ENCODE measurements around the gene POLA2. TPM values are rescaled to one million over a fixed set of nuclear protein-coding genes. Genes with fewer than 3 reads are reported as not detected.

The POLA2 gene
- total RNA-seq, 2 donors from 2014 or later = 5.9 to 28.0 TPM

GRCh38 chr11:65221026-65221425 lies 40.7 kb upstream of the POLA2 start:
- Histone ChIP-seq H3K4me3 (no peak overlapping the region), H3K9ac (ENCODE audit: low read depth in 2 of 2, low read length in 2 of 2) (no peak overlapping the region), H3K27ac (no peak overlapping the region), H3K4me1 (peaks cover 7% of the 10 kb centered on the region), H3K27me3 (no peaks in the 10 kb centered on the region), H3K9me3 (no peaks in the 10 kb centered on the region), H3K36me3 (no peaks in the 10 kb centered on the region)
- DNase-seq = no peak
- intact Hi-C loops (cut with DNase I) = no loop called here
- TF ChIP-seq CTCF (IDR thresholded peaks at IDR 0.05) = no peak

- Histone ChIP-seq H3K9ac (ENCODE audit: low read depth in 2 of 2, low read length in 2 of 2) (no peak overlapping the region), H3K27me3 (no peaks in the 10 kb centered on the region), H3K36me3 (no peaks in the 10 kb centered on the region), H3K27ac (no peak overlapping the region), H3K4me1 (peaks cover 7% of the 10 kb centered on the region), H3K9me3 (no peaks in the 10 kb centered on the region), H3K4me3 (no peak overlapping the region)
- no peak for DNase-seq
- intact Hi-C loops (cut with DNase I) = no loop called here
- no peak for TF ChIP-seq CTCF (IDR thresholded peaks at IDR 0.05)
Observed at GRCh38 chr11:65223011-65223410, 38.8 kb upstream of the POLA2 start.

GRCh38 chr11:65224930-65225278 lies 36.9 kb upstream of the POLA2 start:
- no peak overlapping the region for H3K4me3 ChIP-seq

GRCh38 chr11:65225279-65226102 lies 36.3 kb upstream of the POLA2 start:
- Histone ChIP-seq H3K9ac (ENCODE audit: low read depth in 2 of 2, low read length in 2 of 2) (peak overlapping the region; percentile 51 to 63), H3K27ac (no peak overlapping the region), H3K27me3 (no peaks in the 10 kb centered on the region), H3K9me3 (no peaks in the 10 kb centered on the region), H3K4me1 (peaks cover 7% of the 10 kb centered on the region), H3K36me3 (no peaks in the 10 kb centered on the region), H3K4me3 (peak overlapping the region; percentile 31)
- intact Hi-C loops (cut with DNase I) = no loop called here
- no peak for TF ChIP-seq CTCF (IDR thresholded peaks at IDR 0.05)
- peak; percentile 58 for DNase-seq

More at GRCh38 chr11:65224930-65225278, 36.9 kb upstream of the POLA2 start:
- Histone ChIP-seq H3K27ac (no peak overlapping the region), H3K27me3 (no peaks in the 10 kb centered on the region), H3K4me1 (peaks cover 7% of the 10 kb centered on the region), H3K9me3 (no peaks in the 10 kb centered on the region), H3K9ac (ENCODE audit: low read depth in 2 of 2, low read length in 2 of 2) (peak overlapping the region in 1 of 2 donors; percentile 63), H3K36me3 (no peaks in the 10 kb centered on the region)
- no peak for TF ChIP-seq CTCF (IDR thresholded peaks at IDR 0.05)
- DNase-seq = no peak
- intact Hi-C loops (cut with DNase I) = no loop called here

GRCh38 chr11:65226103-65226442 lies 35.7 kb upstream of the POLA2 start:
- H3K27ac ChIP-seq = no peak overlapping the region
- no peak for TF ChIP-seq CTCF (IDR thresholded peaks at IDR 0.05)
- no peaks in the 10 kb centered on the region for H3K27me3 ChIP-seq
- peak overlapping the region; percentile 31 for H3K4me3 ChIP-seq
- no peaks in the 10 kb centered on the region for H3K9me3 ChIP-seq
- no peaks in the 10 kb centered on the region for H3K36me3 ChIP-seq
- no peak for DNase-seq
- intact Hi-C loops (cut with DNase I) = no loop called here
- peak overlapping the region; percentile 51 to 63 for H3K9ac ChIP-seq (ENCODE audit: low read depth in 2 of 2, low read length in 2 of 2)
- peaks cover 7% of the 10 kb centered on the region for H3K4me1 ChIP-seq
